Natural killer cell (primary cell): ENCODE measurements around the gene PI3. TPM values are rescaled to one million over a fixed set of nuclear protein-coding genes. Genes with fewer than 3 reads are reported as not detected.

Experiments used
- ATAC-seq, 3 donors: fragments of 150-1000 bp in 2 of 3; fragments of 200-7000 bp in 1 of 3; cut with Tn5 transposase; 1 replicate in 1 of 3; 2 replicates in 2 of 3; pipeline ENCODE4 v1.10.0; 2021; ENCODE audit warnings: mild to moderate bottlenecking in 2 of 3, moderate library complexity in 2 of 3
- DNase-seq, 2 donors: peaks; one replicate each; pipeline versions ENCODE4 v3.0.0 to v3.0.0-alpha.2; 2013 to 2021; ENCODE audit warnings: mixed read lengths in 1 of 2
- H3K27ac ChIP-seq: one replicate; pipeline ENCODE4 v1.5.1; 2013; ENCODE audit warnings: mild to moderate bottlenecking, low read length
- H3K27me3 ChIP-seq: one replicate; pipeline ENCODE4 v1.6.1; 2013; ENCODE audit warnings: low read length; ENCODE audit not compliant: control insufficient read depth, insufficient read depth
- H3K36me3 ChIP-seq: one replicate; pipeline ENCODE4 v1.6.1; 2013; ENCODE audit warnings: low read length; ENCODE audit not compliant: control insufficient read depth, insufficient read depth
- H3K4me1 ChIP-seq: one replicate; pipeline ENCODE4 v1.6.1; 2013; ENCODE audit warnings: low read length; ENCODE audit not compliant: control insufficient read depth, insufficient read depth
- H3K4me3 ChIP-seq: one replicate; pipeline ENCODE4 v1.5.1; 2013; ENCODE audit warnings: low read length
- H3K9me3 ChIP-seq: one replicate; pipeline ENCODE4 v1.6.1; 2013; ENCODE audit warnings: low read length; ENCODE audit not compliant: control insufficient read depth, insufficient read depth
- H3K27ac Mint-ChIP-seq, 2 donors: one replicate each; pipeline ENCODE4 v1.8.0; 2022; ENCODE audit warnings: mild to moderate bottlenecking in 2 of 2, mixed read lengths in 2 of 2, moderate library complexity in 1 of 2
- H3K27me3 Mint-ChIP-seq, 2 donors: one replicate each; pipeline ENCODE4 v1.8.0; 2022; ENCODE audit warnings: low read depth in 2 of 2, mixed read lengths in 2 of 2
- H3K36me3 Mint-ChIP-seq: one replicate; pipeline ENCODE4 v1.8.0; 2022; ENCODE audit warnings: mixed read lengths
- H3K4me1 Mint-ChIP-seq, 2 donors: one replicate each; pipeline ENCODE4 v1.8.0; 2022; ENCODE audit warnings: mixed read lengths in 2 of 2
- H3K4me3 Mint-ChIP-seq: one replicate; pipeline ENCODE4 v1.8.0; 2022; ENCODE audit warnings: mild to moderate bottlenecking, moderate library complexity, mixed read lengths
- H3K9me3 Mint-ChIP-seq, 2 donors: one replicate each; pipeline ENCODE4 v1.8.0; 2022; ENCODE audit warnings: mixed read lengths in 2 of 2
- CTCF ChIP-seq: fragments of 200-600 bp; IDR thresholded peaks from one replicate; pipeline ENCODE4 v1.8.0; 2022; ENCODE audit warnings: antibody characterized with exemption
- WGBS: methylation state at CpG from one replicate; pipeline ENCODE4 v1.1.7; 2013; ENCODE audit warnings: missing lambda C conversion rate; ENCODE audit not compliant: insufficient coverage; 5-methylcytosine and 5-hydroxymethylcytosine counted together
- intact Hi-C: fragments of 100-400 bp; cut with micrococcal nuclease; formaldehyde crosslinking; loops from one replicate; pipeline ENCODE4 v1.14.2; 2022
- total RNA-seq, 4 donors: library from RNA; stranded (reverse); fragments of 120-200 nt in 1 of 4; gene quantifications; one replicate each; pipeline versions ENCODE4 v1.2.3 to v1.2.4, GENCODE V29; 2013 to 2022

PI3 gene
- total RNA-seq, 3 donors from 2014 or later (not counting 1 experiment from before 2014, with no cell fraction given) = 2.4 TPM; not detected in 2

GRCh38 chr20:45149062-45149461 is 25.6 kb upstream of the PI3 start:
- Mint-ChIP-seq H3K27ac (no peak overlapping the region), H3K36me3 (no peaks in the 10 kb centered on the region), H3K9me3 (no peaks in the 10 kb centered on the region), H3K4me3 (no peak overlapping the region), H3K27me3 (peaks cover 23 to 63% of the 10 kb centered on the region in 2 donors), H3K4me1 (no peaks in the 10 kb centered on the region)
- no peak overlapping the region for H3K4me3 ChIP-seq
- DNase-seq = no peak
- no peak for TF ChIP-seq CTCF
- no peaks in the 10 kb centered on the region for H3K4me1 ChIP-seq
- H3K9me3 ChIP-seq = no peaks in the 10 kb centered on the region
- intact Hi-C loops = no loop called here
- H3K36me3 ChIP-seq = no peaks in the 10 kb centered on the region
- no peak for ATAC-seq
- H3K27ac ChIP-seq = no peak overlapping the region
- WGBS = 95% methylated on average over 3 of the region's 3 CpGs
- peaks cover 4% of the 10 kb centered on the region for H3K27me3 ChIP-seq

DNA sequence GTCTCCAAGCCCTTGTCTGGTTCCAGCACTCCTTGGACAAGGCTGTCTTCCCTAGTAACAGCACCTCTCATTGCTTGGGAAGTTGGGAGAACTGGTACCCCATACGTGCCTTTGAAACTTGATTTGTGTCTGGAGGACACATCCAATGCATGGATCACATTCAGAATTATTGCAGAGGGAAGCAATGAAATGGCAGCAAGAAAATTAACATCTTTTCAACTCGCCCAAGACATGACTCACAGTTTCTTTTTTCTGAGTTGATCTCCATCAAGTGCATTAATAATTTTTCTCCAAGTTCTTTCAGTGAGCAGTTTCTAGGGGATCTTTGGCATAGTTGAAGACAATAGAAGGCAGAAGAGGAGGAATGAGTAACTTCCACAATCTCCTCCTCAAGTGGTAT is 22.3 kb upstream of the PI3 start:
- no peaks in the 10 kb centered on the region for H3K4me1 ChIP-seq
- no peak overlapping the region for H3K27ac Mint-ChIP-seq
- H3K9me3 Mint-ChIP-seq = no peaks in the 10 kb centered on the region
- WGBS = 86% methylated on average over 2 of the region's 2 CpGs
- intact Hi-C loops = no loop called here
- no peak overlapping the region for H3K4me3 ChIP-seq
- no peaks in the 10 kb centered on the region for H3K36me3 Mint-ChIP-seq
- no peaks in the 10 kb centered on the region for H3K27me3 ChIP-seq
- ATAC-seq = no peak
- peaks cover 16 to 65% of the 10 kb centered on the region in 2 donors for H3K27me3 Mint-ChIP-seq
- no peak for DNase-seq
- no peak overlapping the region for H3K27ac ChIP-seq
- H3K4me1 Mint-ChIP-seq = no peaks in the 10 kb centered on the region
- H3K4me3 Mint-ChIP-seq = no peak overlapping the region
- H3K9me3 ChIP-seq = no peaks in the 10 kb centered on the region
- TF ChIP-seq CTCF = no peak
- no peaks in the 10 kb centered on the region for H3K36me3 ChIP-seq

- H3K27me3 Mint-ChIP-seq = peaks cover 14 to 72% of the 10 kb centered on the region in 2 donors
- 92% methylated on average over 3 of the region's 3 CpGs for WGBS
Observed at GRCh38 chr20:45153147-45153546, 21.6 kb upstream of the PI3 start.

More at GRCh38 chr20:45153147-45153546, 21.6 kb upstream of the PI3 start:
- no peaks in the 10 kb centered on the region for H3K9me3 Mint-ChIP-seq
- no peaks in the 10 kb centered on the region for H3K4me1 ChIP-seq
- intact Hi-C loops = no loop called here
- no peak for DNase-seq
- no peaks in the 10 kb centered on the region for H3K9me3 ChIP-seq
- no peak for TF ChIP-seq CTCF
- H3K4me1 Mint-ChIP-seq = no peaks in the 10 kb centered on the region
- no peak overlapping the region for H3K4me3 Mint-ChIP-seq
- H3K27ac Mint-ChIP-seq = no peak overlapping the region
- H3K27ac ChIP-seq = no peak overlapping the region
- no peaks in the 10 kb centered on the region for H3K27me3 ChIP-seq
- H3K36me3 ChIP-seq = no peaks in the 10 kb centered on the region
- H3K4me3 ChIP-seq = no peak overlapping the region
- H3K36me3 Mint-ChIP-seq = peaks cover 1% of the 10 kb centered on the region
- ATAC-seq = no peak
